Measurements from ENCODE around the gene VDR. TPM values are rescaled to one million over a fixed set of nuclear protein-coding genes. Genes with fewer than 3 reads are reported as not detected.

VDR gene
- total RNA-seq, 2 donors from 2014 or later = 12.0 to 23.0 TPM

DNA sequence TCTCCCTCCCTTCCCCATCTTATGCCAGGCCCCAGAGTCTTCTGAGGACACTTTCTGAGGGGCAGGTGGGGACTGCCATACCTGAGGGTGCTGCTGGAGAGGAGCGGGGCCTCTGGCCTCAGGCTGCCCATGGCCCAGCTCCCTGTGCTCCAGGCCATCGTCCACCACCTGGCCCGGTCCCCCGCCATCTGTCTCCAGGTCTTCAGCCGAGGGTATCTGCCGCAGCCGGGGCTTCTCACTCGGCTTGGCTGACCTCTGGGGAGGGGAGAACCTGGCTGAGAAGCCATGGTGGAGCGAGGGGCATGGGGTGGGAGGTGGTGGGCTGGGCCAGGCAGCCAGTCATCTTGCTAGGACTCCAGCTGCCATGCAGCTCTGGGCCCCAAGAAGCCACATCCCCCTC, 110.1 kb downstream of the VDR start:
- no peak overlapping the region for H3K27ac Mint-ChIP-seq
- peaks cover 10% of the 10 kb centered on the region in 2 donors for H3K4me1 Mint-ChIP-seq (ENCODE audit: low read depth in 2 of 2)
- H3K9me3 Mint-ChIP-seq = no peaks in the 10 kb centered on the region
- DNase-seq (ENCODE audit: low spot score) (no peak), ATAC-seq (no peak)
- peaks cover 5% of the 10 kb centered on the region for H3K36me3 Mint-ChIP-seq
- H3K27me3 Mint-ChIP-seq = no peaks in the 10 kb centered on the region
- H3K4me3 Mint-ChIP-seq = no peak overlapping the region

DNA sequence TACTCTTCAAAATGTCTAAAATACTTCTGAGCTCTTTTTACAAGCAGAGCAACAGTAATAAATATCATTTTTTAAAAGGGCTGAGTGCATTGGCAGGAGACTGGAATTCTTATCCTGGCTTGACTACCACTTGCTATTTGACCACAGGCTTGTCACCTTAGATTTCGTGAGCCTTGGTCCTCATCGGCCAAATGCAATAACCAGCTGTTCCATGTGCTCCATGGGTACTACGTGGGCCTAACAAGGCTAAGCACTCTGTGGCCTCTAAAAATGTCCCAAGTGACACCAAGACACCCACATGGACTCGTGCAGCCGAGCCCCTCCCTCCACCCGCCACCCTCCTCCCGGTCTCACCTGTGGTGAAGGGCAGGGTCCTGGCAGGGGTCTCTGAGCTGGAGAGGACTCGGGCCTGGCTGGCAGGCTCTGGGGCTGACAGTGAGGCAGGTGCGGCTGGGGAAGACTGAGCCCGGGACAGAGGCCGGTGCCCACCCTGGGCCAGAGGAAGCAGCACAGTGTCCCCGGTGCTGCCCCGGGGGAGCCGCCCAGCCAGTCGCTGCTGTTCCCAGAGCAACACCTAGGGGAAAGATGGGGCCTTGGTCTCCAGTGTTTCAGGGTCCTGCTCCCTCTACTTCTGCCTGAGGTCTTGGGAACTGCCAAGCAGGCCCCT, 111.6 kb downstream of the VDR start:
- peaks cover 11% of the 10 kb centered on the region for H3K36me3 Mint-ChIP-seq
- no peak overlapping the region for H3K4me3 Mint-ChIP-seq
- H3K27ac Mint-ChIP-seq = no peak overlapping the region
- no peaks in the 10 kb centered on the region for H3K27me3 Mint-ChIP-seq
- peaks cover 10 to 12% of the 10 kb centered on the region in 2 donors for H3K4me1 Mint-ChIP-seq (ENCODE audit: low read depth in 2 of 2)
- ATAC-seq (no peak), DNase-seq (ENCODE audit: low spot score) (no peak)
- H3K9me3 Mint-ChIP-seq = no peaks in the 10 kb centered on the region

DNA sequence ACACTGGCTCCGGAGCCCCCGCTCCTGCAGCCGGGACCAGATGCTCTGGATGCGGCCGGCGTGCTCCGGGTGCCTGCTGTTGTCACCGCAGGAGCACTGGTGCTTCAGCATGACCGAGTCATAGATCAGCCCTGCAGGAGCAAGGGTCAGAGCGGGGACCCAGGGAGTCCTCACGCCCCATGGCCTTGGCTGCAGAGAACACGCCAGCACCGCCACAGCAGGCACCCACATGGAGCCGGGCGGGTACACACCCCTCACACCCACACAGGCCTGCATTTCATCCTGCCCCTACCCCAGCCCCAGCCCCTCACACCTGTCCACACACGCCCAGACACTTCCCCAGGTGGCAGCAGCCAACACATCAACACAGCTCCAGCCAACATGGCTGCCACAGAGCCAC, 112.9 kb downstream of the VDR start:
- H3K27ac Mint-ChIP-seq = no peak overlapping the region
- no peak overlapping the region for H3K4me3 Mint-ChIP-seq
- no peaks in the 10 kb centered on the region for H3K27me3 Mint-ChIP-seq
- peaks cover 11% of the 10 kb centered on the region for H3K36me3 Mint-ChIP-seq
- H3K4me1 Mint-ChIP-seq (ENCODE audit: low read depth in 2 of 2) = peaks cover 6 to 9% of the 10 kb centered on the region in 2 donors
- no peak for DNase-seq (ENCODE audit: low spot score)
- ATAC-seq = no peak
- no peaks in the 10 kb centered on the region for H3K9me3 Mint-ChIP-seq

Other genes starting within 250 kb of the VDR start
- 10 to 100 TPM; 26.3 to 33.8 TPM for gene RPAP3, start 199.0 kb downstream of the VDR start, total RNA-seq
- not detected for gene ENDOU, start 179.5 kb downstream of the VDR start, total RNA-seq
- under 1 TPM; 0.19 to 0.25 TPM for gene RAPGEF3, start 146.1 kb downstream of the VDR start, total RNA-seq
- 1 to 10 TPM; 5.1 to 9.8 TPM for gene SLC48A1, start 131.8 kb downstream of the VDR start, total RNA-seq
- gene HDAC7, start 85.1 kb downstream of the VDR start, total RNA-seq = 100 to 1,000 TPM; 127 to 176 TPM
- gene TMEM106C, start 58.6 kb upstream of the VDR start, total RNA-seq = 10 to 100 TPM; 75.6 to 84.2 TPM
- not detected for gene COL2A1, start 99.5 kb upstream of the VDR start, total RNA-seq
- gene SENP1, start 201.1 kb upstream of the VDR start, total RNA-seq = 10 to 100 TPM; 36.6 to 59.7 TPM
- 10 to 100 TPM; 29.8 to 49.5 TPM for gene PFKM, start 214.4 kb upstream of the VDR start, total RNA-seq